Stimulated activated naive CD8-positive, alpha-beta T cell treated with anti-CD3 and anti-CD28 coated beads, Interleukin-15, amount 100 ng/mL, for 72 hours (primary cell): Measurements from ENCODE around the gene LBHD2.
"Not testable (repeated sequence)": the region's sequence is repeated elsewhere in the genome, so short reads cannot be mapped to it uniquely, and the experiment has no call there.

ENCODE experiments used
- ATAC-seq: fragments of 150-1000 bp; cut with Tn5 transposase; 2 replicates; pipeline ENCODE4 v1.10.0; 2021; ENCODE audit warnings: mild to moderate bottlenecking, moderate library complexity
- DNase-seq, 2 donors: peaks; one replicate each; pipeline ENCODE4 v3.0.0; 2021 to 2022
- H3K27ac Mint-ChIP-seq, 2 donors: one replicate each; pipeline ENCODE4 v1.8.0; 2022; ENCODE audit warnings: mild to moderate bottlenecking in 2 of 2, mixed read lengths in 2 of 2, moderate library complexity in 2 of 2
- H3K27me3 Mint-ChIP-seq: one replicate; pipeline ENCODE4 v1.8.0; 2022; ENCODE audit warnings: mixed read lengths
- H3K4me1 Mint-ChIP-seq: one replicate; pipeline ENCODE4 v1.8.0; 2022; ENCODE audit warnings: mild to moderate bottlenecking, mixed read lengths
- H3K4me3 Mint-ChIP-seq, 2 donors: one replicate each; pipeline ENCODE4 v1.8.0; 2022; ENCODE audit warnings: mild to moderate bottlenecking in 2 of 2, mixed read lengths in 2 of 2, moderate library complexity in 1 of 2
- H3K9me3 Mint-ChIP-seq, 2 donors: one replicate each; pipeline ENCODE4 v1.8.0; 2022; ENCODE audit warnings: mixed read lengths in 2 of 2

LBHD2 gene

GRCh38 chr14:103105580-103106150 lies 21.7 kb downstream of the LBHD2 start:
- H3K4me3 Mint-ChIP-seq: no peak overlapping the region
- peaks cover 80% of the 10 kb centered on the region for H3K27me3 Mint-ChIP-seq
- H3K9me3 Mint-ChIP-seq: no peaks in the 10 kb centered on the region
- H3K27ac Mint-ChIP-seq: no peak overlapping the region
- DNase-seq (no peak), ATAC-seq (peak; percentile 21)
- H3K4me1 Mint-ChIP-seq: peaks cover 34% of the 10 kb centered on the region

DNA sequence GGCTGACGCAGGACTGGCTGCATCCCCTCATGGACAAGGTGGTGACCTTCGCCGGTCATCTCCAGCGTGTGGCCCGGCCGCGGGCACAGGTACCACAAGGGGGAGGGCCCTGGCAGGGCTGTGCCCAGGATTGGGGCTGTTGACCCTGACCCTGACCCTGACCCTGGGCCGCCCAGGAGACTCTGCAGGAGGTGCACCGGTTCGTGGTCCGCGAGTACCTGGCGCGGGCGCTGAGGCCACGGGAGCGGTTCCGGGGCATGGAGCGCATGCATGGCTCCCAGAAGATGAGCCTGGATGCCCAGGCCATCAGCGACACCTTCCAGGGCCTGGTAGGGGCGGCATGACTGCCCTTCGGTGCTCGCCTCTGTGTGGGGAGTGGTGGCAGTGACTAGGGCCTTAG lies 23.4 kb downstream of the LBHD2 start:
- no peak overlapping the region for H3K27ac Mint-ChIP-seq
- H3K4me3 Mint-ChIP-seq: no peak overlapping the region
- peaks cover 71% of the 10 kb centered on the region for H3K27me3 Mint-ChIP-seq
- H3K4me1 Mint-ChIP-seq: peaks cover 44% of the 10 kb centered on the region
- ATAC-seq: no peak
- H3K9me3 Mint-ChIP-seq: no peaks in the 10 kb centered on the region
- no peak for DNase-seq

DNA sequence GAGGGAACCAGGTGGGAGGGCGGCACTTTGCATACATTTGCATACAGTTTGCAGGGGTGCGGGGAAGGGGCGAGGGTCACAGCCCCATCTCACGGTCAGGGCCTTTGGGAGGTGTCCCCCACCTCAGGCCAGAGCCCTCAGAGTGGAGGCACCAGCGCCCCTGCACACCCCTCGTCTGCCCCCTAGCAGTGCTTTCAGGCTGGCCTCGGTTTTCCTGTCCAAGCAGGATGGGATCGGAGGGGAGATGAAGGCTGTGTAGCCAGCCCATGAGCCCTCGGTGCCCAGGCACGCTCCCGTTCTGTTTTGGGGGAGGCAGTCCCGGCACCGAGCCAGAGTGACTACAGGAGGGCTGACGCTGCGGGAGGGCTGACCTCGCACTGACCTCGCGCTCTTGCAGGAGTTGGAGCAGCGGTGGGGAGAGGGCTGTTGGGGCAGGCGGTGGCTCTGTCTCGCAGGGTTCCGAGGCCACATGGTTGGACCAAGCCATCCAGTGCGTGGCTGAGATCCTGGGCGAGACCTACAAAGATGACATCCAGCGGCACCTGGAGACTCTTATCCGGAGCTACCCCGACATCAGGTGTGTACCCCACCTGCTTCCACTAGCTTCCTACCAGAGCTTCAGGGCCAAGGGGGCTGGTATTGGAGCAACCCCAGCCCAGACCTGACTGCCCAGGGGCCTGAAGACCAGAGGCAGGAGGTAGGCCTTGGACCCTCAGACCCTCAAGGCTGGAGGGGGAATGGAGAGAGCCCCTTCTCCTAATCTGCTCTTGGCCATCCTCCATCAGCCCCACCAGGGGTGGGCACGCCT lies 24.1 kb downstream of the LBHD2 start:
- Mint-ChIP-seq H3K4me1 (peaks cover 45% of the 10 kb centered on the region), H3K27ac (peak overlapping the region; percentile 93 to 94), H3K4me3 (no peak overlapping the region), H3K9me3 (no peaks in the 10 kb centered on the region), H3K27me3 (peaks cover 64% of the 10 kb centered on the region)
- ATAC-seq (no peak), DNase-seq (no peak)

DNA sequence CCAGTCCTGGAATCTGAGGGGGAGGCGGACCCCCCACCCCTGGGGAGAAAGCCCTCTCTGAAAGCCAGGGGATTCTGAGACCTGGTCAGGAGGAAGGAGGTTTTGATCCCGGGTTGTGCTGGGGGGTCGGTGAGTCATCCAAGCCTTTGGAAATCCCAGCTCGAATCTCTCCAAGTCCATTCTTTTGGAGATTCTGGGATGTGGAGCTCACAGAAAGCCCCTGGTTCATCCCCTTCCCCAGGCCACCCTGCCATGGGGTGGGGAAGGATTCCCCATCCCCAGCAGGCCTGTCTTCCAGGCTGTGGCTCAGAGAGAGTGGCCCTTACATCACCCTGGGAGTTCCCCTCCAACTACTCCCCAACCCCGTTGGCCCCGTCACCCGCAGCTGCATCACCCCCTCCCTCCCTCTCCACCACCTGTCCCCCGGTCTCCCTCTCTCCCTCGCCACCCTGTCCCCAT lies 24.8 kb downstream of the LBHD2 start:
- H3K4me1 Mint-ChIP-seq: peaks cover 40% of the 10 kb centered on the region
- no peaks in the 10 kb centered on the region for H3K9me3 Mint-ChIP-seq
- peak overlapping the region; percentile 93 to 94 for H3K27ac Mint-ChIP-seq
- peak overlapping the region in 1 of 2 donors; percentile 6 for H3K4me3 Mint-ChIP-seq
- H3K27me3 Mint-ChIP-seq: peaks cover 57% of the 10 kb centered on the region
- DNase-seq (peak; percentile 40 to 76), ATAC-seq (peak; percentile 82)

- ATAC-seq: no peak
- Mint-ChIP-seq H3K27me3 (peaks cover 47% of the 10 kb centered on the region), H3K4me3 (peak overlapping the region; percentile 12 to 18), H3K4me1 (peaks cover 39% of the 10 kb centered on the region), H3K27ac (peak overlapping the region; percentile 80 to 89), H3K9me3 (no peaks in the 10 kb centered on the region)
- no peak for DNase-seq
These were observed 25.8 kb downstream of the LBHD2 start for GRCh38 chr14:103109535-103110441.

GRCh38 chr14:103110681-103111231 lies 26.7 kb downstream of the LBHD2 start:
- H3K4me3 Mint-ChIP-seq: no peak overlapping the region
- ATAC-seq: no peak
- peak overlapping the region in 1 of 2 donors; percentile 89 for H3K27ac Mint-ChIP-seq
- peaks cover 29% of the 10 kb centered on the region for H3K4me1 Mint-ChIP-seq
- DNase-seq: no peak
- H3K27me3 Mint-ChIP-seq: peaks cover 38% of the 10 kb centered on the region
- H3K9me3 Mint-ChIP-seq: no peaks in the 10 kb centered on the region

GRCh38 chr14:103111232-103111868 lies 27.3 kb downstream of the LBHD2 start:
- no peak overlapping the region for H3K4me3 Mint-ChIP-seq
- peaks cover 32% of the 10 kb centered on the region for H3K27me3 Mint-ChIP-seq
- no peaks in the 10 kb centered on the region for H3K9me3 Mint-ChIP-seq
- no peak overlapping the region for H3K27ac Mint-ChIP-seq
- no peak for ATAC-seq
- H3K4me1 Mint-ChIP-seq: peaks cover 27% of the 10 kb centered on the region
- DNase-seq: no peak

DNA sequence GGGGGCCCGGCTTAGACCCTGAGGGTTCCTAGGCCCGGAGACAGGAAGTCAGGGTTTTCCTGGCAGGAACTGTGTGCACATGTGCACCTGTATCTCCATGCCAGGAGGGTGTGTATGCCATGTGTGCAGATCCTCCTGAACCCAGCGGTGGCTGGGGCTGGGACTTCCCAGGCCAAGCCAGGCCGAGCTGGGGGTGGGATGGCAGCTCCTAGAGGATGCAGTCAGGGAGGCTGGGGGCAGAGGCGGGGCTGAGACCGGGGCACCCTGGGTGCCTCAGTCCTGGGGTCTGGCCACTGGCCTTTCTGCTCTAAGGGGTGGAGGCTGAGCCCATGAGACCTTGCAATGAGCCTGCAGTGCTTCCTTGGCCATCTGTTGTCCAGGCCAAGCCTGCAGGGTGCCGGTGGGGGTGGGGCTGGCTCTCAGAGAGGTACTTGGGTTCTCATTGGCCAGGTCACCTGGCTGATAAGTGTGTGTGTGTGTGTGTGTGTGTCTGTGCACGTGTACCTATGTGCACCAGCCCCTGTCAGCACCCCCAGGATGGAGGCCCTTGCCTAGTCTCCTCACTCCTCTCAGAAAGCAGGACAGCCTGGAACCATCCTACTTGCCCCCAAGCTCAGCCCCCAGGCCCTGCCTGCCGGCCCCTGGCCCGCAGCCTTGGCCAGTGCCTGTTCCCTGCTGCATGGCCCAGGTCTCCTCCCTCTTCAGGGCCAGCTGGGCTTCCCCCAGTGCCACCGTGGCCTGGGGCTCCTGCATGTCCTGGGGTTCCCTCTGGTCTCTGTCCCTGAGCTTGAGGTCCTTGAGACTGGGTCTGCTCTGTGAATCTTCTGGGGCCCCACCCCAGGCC lies 28.6 kb downstream of the LBHD2 start:
- no peak for DNase-seq
- Mint-ChIP-seq H3K27me3 (peaks cover 19% of the 10 kb centered on the region), H3K27ac (peak overlapping the region in 1 of 2 donors; percentile 97), H3K4me1 (peaks cover 27% of the 10 kb centered on the region), H3K4me3 (no peak overlapping the region), H3K9me3 (no peaks in the 10 kb centered on the region)
- no peak for ATAC-seq

DNA sequence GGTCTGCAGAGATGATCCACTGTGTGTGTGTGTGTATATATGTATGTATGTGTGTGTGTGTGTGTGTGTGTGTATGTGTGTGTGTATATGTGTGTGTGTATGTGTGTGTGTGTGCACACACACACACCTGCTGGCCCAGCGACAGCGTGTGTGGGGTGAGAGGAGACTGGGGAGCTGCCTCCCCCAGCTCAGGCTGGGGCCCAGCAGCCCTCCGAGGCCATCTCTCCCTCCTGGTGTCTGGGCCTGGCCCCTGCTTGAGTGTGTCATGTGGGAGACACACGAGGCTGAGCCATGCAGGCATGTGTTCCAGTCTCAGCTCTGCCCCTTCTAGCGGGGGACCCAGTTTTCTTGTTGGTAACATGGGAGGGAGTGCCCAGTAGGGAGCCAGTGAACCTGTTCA lies 29.3 kb downstream of the LBHD2 start:
- Mint-ChIP-seq H3K27me3 (peaks cover 16% of the 10 kb centered on the region), H3K9me3 (no peaks in the 10 kb centered on the region), H3K4me1 (peaks cover 27% of the 10 kb centered on the region), H3K27ac (peak overlapping the region in 1 of 2 donors; percentile 67), H3K4me3 (no peak overlapping the region)
- DNase-seq: no peak
- no peak for ATAC-seq

DNA sequence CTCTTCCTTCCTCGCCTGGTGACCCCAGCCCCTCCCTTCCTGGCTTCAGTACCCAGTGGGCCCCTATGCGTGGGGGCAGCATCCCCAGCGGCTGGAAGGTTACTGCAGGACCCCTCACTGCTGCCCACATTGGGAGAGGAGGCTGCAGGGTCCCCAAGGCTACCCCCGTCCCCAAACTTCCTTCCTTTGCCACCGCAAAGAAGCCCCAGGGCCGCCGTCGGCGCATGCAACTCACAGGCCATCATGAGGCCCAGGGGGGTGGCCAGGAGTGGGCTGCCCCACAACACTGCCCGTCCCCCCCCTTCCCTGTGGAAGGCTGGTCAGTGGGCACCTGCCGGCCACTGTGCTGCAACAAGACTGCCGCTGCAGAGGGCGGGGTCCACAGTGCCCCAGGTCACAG lies 29.8 kb downstream of the LBHD2 start:
- H3K27me3 Mint-ChIP-seq: peaks cover 16% of the 10 kb centered on the region
- H3K4me1 Mint-ChIP-seq: peaks cover 24% of the 10 kb centered on the region
- no peak for DNase-seq
- H3K27ac Mint-ChIP-seq: no peak overlapping the region
- H3K9me3 Mint-ChIP-seq: no peaks in the 10 kb centered on the region
- ATAC-seq: no peak
- no peak overlapping the region for H3K4me3 Mint-ChIP-seq

GRCh38 chr14:103115086-103115679 lies 31.2 kb downstream of the LBHD2 start:
- H3K9me3 Mint-ChIP-seq, ATAC-seq, H3K27ac Mint-ChIP-seq: not testable (repeated sequence)
- DNase-seq: peak in 1 of 2 donors; percentile 38
- peaks cover 12% of the 10 kb centered on the region for H3K27me3 Mint-ChIP-seq
- H3K4me3 Mint-ChIP-seq: peak overlapping the region; percentile 30 to 31
- H3K4me1 Mint-ChIP-seq: peaks cover 17% of the 10 kb centered on the region

DNA sequence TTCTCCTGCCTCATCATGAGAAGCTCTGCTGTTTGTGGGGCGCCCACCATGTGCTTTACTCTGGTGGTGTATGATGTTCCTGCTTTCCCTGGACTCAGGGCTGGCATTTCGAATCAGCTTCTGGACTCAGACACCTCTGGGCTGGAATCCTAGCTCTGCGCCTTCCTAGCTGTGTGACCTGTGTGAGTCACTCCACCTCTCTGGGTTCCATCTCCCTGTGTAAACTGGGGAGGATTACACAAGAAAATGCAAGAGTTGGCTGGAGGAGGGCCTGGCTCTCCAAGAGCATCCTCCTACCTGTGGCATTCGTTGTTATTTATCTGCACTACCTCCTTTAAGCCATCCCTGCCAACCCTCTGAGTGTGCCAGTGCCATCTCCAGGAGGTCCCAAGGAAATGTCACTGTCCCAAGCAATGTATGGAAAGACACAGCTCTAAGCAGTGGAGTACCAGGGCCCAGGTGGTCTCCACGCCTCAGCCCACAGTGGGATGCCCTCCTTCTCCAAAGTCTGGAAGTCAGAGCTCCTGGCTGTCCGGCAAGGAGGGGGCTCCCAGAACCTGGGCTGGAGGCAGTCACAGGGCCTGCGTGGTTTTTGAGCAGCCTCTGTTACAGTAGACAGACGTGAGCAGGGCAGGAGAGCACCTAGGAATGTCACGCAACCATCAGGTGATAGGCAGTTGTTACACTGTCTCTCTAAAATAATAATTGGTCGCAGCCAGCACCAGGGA lies 32.0 kb downstream of the LBHD2 start:
- no peak for DNase-seq
- Mint-ChIP-seq H3K9me3 (no peaks in the 10 kb centered on the region), H3K27ac (no peak overlapping the region), H3K27me3 (peaks cover 12% of the 10 kb centered on the region), H3K4me1 (peaks cover 12% of the 10 kb centered on the region), H3K4me3 (no peak overlapping the region)
- ATAC-seq: no peak

DNA sequence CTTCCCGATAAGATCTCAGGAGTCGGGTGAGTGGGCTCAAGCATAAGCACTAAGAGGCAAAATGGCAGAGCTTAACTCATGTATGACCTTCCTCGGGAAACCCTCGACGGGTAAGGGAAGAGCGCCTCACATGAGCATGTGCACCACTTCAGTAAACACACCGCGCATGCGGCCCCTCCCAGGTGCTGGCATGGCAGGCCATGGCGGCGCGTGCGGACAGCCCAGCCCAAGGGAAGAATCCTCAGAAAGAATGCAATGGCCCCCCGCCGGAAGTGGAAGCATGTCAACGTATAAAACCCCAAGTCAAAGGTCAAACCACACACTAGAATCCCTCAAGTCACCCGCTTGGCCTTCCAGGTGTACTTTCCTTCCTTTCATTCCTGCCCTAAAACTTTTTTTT lies 32.6 kb downstream of the LBHD2 start:
- H3K27me3 Mint-ChIP-seq: peaks cover 14% of the 10 kb centered on the region
- no peaks in the 10 kb centered on the region for H3K9me3 Mint-ChIP-seq
- H3K4me1 Mint-ChIP-seq: peaks cover 11% of the 10 kb centered on the region
- no peak overlapping the region for H3K4me3 Mint-ChIP-seq
- DNase-seq (no peak), ATAC-seq (no peak)
- no peak overlapping the region for H3K27ac Mint-ChIP-seq
